ENCODE data around the gene SERPINB8.

DNA sequence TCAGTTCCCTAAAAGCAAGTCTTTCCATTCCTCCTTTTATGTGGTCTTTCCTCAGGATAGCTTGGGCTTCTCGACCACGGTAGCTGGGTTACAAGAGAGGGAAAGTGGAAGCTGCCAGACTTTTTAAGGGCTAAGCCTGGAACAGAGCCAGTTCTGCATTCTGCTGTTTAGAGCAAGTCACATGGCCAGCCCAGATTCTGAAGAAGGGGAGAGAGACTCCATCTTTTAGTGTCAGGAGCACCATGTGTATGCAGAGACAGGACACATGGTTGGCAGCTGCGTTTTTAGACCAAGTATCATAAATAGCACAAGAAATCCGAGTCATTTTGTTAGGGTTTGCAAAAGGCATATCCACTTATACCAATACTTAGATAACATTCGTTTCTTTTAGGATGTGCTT is 16.1 kb upstream of the SERPINB8 start:
- no peak for TF ChIP-seq ZNF77 (CRISPR knock-in tag; IDR thresholded peaks at IDR 0.05)
- no peak for TF ChIP-seq ZNF239 (CRISPR knock-in tag; IDR thresholded peaks at IDR 0.05)
- TF ChIP-seq, protein P1, sequence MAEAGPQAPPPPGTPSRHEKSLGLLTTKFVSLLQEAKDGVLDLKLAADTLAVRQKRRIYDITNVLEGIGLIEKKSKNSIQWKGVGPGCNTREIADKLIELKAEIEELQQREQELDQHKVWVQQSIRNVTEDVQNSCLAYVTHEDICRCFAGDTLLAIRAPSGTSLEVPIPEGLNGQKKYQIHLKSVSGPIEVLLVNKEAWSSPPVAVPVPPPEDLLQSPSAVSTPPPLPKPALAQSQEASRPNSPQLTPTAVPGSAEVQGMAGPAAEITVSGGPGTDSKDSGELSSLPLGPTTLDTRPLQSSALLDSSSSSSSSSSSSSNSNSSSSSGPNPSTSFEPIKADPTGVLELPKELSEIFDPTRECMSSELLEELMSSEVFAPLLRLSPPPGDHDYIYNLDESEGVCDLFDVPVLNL (CRISPR knock-in tag; IDR thresholded peaks at IDR 0.05; ENCODE audit: low read depth) = no peak
- no peak for TF ChIP-seq ZNF79 (CRISPR knock-in tag; IDR thresholded peaks at IDR 0.05; ENCODE audit: low read depth)
- no peak for TF ChIP-seq CBX1 (IDR thresholded peaks at IDR 0.05; ENCODE audit: low read depth)
